RCC 7860 (cell line): ENCODE measurements around the gene KRT31.
A peak's percentile ranks its signal among the peaks of the same experiment; 100 is the strongest.
"Not testable (repeated sequence)": the region's sequence is repeated elsewhere in the genome, so short reads cannot be mapped to it uniquely, and the experiment has no call there.

Source experiments
- DNase-seq: peaks from one replicate; pipeline ENCODE4 v3.0.0-alpha.2; 2015; ENCODE audit warnings: low spot score
- FAIRE-seq: peaks from 2 replicates; lab custom pipeline; 2012; peaks lifted over from hg19 to GRCh38; lab: Jason Lieb, UNC

The KRT31 gene

GRCh38 chr17:41418116-41418860 is 20.9 kb upstream of the KRT31 start:
- DNase-seq (no peak), FAIRE-seq (no peak)

GRCh38 chr17:41417576-41418015 is 20.2 kb upstream of the KRT31 start:
- DNase-seq (no peak), FAIRE-seq (no peak)

GRCh38 chr17:41417127-41417526 is 19.7 kb upstream of the KRT31 start:
- DNase-seq (no peak), FAIRE-seq (no peak)

- DNase-seq (peak; percentile 50), FAIRE-seq (no peak)
Measured at GRCh38 chr17:41416479-41416878, 19.1 kb upstream of the KRT31 start.

GRCh38 chr17:41415833-41416335 is 18.5 kb upstream of the KRT31 start:
- DNase-seq, result peak; percentile 88

GRCh38 chr17:41415411-41415810 is 18.0 kb upstream of the KRT31 start:
- DNase-seq (peak; percentile 29), FAIRE-seq (no peak)

More at GRCh38 chr17:41415833-41416335, 18.5 kb upstream of the KRT31 start:
- FAIRE-seq, result peak; percentile 83

- no peak for FAIRE-seq
- peak; percentile 62 for DNase-seq
Measured at GRCh38 chr17:41413982-41414381, 16.6 kb upstream of the KRT31 start.

- DNase-seq (no peak), FAIRE-seq (no peak)
Measured at GRCh38 chr17:41413353-41413957, 16.0 kb upstream of the KRT31 start.

- DNase-seq (no peak), FAIRE-seq (no peak)
Measured at GRCh38 chr17:41411072-41411840, 13.8 kb upstream of the KRT31 start.

GRCh38 chr17:41407226-41407625 is 9.8 kb upstream of the KRT31 start:
- FAIRE-seq, result no peak
- DNase-seq, result no peak

GRCh38 chr17:41406205-41406604 is 8.8 kb upstream of the KRT31 start:
- FAIRE-seq (no peak), DNase-seq (no peak)

GRCh38 chr17:41404024-41404671 is 6.7 kb upstream of the KRT31 start:
- FAIRE-seq (peak; percentile 97), DNase-seq (peak; percentile 98)

- DNase-seq (no peak), FAIRE-seq (no peak)
Measured at GRCh38 chr17:41403404-41404023, 6.1 kb upstream of the KRT31 start.

GRCh38 chr17:41402161-41402560 is 4.8 kb upstream of the KRT31 start:
- FAIRE-seq (no peak), DNase-seq (no peak)

- no peak for FAIRE-seq
Measured at GRCh38 chr17:41396340-41396739, 1.1 kb downstream of the KRT31 start.

GRCh38 chr17:41395611-41396010 is 1.8 kb downstream of the KRT31 start:
- FAIRE-seq (no peak), DNase-seq (no peak)

More at GRCh38 chr17:41396340-41396739, 1.1 kb downstream of the KRT31 start:
- no peak for DNase-seq

GRCh38 chr17:41395044-41395443 is 2.4 kb downstream of the KRT31 start:
- DNase-seq, FAIRE-seq: not testable (repeated sequence)

GRCh38 chr17:41394254-41394996 is 3.0 kb downstream of the KRT31 start:
- FAIRE-seq, result peak; percentile 36
- DNase-seq, result peak; percentile 37

- DNase-seq (no peak), FAIRE-seq (no peak)
Measured at GRCh38 chr17:41393826-41394225, 3.6 kb downstream of the KRT31 start.

- no peak for DNase-seq
- no peak for FAIRE-seq
Measured at GRCh38 chr17:41393294-41393693, 4.1 kb downstream of the KRT31 start.
